Measurements from ENCODE around the gene CD99.
"Not testable (repeated sequence)": the region's sequence is repeated elsewhere in the genome, so short reads cannot be mapped to it uniquely, and the experiment has no call there.

The CD99 gene

DNA sequence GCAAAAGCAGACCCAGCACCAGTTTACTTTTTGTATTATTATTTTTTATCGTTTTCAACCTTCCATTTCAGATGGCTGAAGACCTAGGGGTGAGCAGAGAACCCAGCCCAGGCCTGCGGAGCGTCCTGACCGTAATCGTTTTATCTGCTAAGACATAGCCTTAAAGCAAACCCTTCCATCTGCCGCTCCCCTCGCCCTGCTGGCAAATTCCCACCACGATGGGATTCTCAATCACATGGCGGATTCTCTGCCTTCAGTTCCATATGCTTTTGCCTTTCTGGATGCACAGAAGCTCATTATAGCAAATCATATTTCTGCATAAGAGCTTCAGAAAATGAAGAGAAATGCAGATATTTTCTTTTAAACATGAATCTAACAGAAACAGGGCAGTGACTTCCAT is 42.2 kb downstream of the CD99 start:
- TF ChIP-seq CTCF (IDR thresholded peaks at IDR 0.05; ENCODE audit: insufficient read depth, missing control alignments), result no peak
- FAIRE-seq (no peak), DNase-seq (ENCODE audit: insufficient read length, low spot score) (peak; percentile 34)

DNA sequence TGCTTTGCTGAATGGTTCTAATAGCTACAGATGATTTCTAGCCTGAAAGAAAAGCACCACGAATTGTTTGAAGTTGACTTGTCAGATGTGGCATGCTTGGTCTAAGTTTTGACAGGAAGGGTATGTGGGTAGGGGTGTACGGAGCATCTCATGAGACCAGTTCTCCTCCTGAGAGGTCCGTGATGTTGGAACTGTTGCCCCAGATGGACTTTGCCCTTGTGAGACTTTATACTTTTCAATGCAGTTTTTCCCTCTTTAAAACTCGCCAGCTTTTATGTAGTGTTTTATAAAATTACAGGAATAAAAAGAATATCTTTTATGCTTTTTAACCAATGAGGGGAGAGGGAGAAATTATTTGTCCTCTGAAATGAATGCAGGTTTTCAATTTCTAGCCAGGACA is 44.2 kb downstream of the CD99 start:
- FAIRE-seq (no peak), DNase-seq (ENCODE audit: insufficient read length, low spot score) (no peak)
- TF ChIP-seq CTCF (IDR thresholded peaks at IDR 0.05; ENCODE audit: insufficient read depth, missing control alignments), result no peak

- no peak for DNase-seq (ENCODE audit: insufficient read length, low spot score)
- TF ChIP-seq CTCF (IDR thresholded peaks at IDR 0.05; ENCODE audit: insufficient read depth, missing control alignments), result no peak
- FAIRE-seq, result no peak
These were observed 49.6 kb downstream of the CD99 start for GRCh38 chrX:2740672-2741071.

GRCh38 chrX:2741386-2741785 is 50.3 kb downstream of the CD99 start:
- no peak for DNase-seq (ENCODE audit: insufficient read length, low spot score)
- TF ChIP-seq CTCF (IDR thresholded peaks at IDR 0.05; ENCODE audit: insufficient read depth, missing control alignments), result no peak
- FAIRE-seq, result no peak

DNA sequence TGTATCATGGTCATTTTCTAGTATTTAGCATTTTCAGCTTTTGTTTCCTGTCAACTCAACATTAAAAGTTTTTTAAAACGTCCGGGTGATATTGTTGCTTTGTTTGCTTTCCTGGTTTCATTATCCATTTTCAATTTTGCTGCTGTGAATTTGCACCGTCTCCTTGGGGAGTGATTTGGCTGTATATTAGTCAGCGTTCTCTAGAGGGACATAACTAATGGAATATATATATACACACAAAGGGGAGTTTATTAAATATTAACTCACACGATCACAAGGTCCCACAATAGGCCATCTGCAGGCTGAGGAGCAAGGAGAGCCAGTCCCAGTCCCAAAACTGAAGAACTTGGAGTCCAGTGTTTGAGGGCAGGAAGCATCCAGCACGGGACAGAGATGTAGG is 55.2 kb downstream of the CD99 start:
- not testable (repeated sequence) for FAIRE-seq; DNase-seq (ENCODE audit: insufficient read length, low spot score)

GRCh38 chrX:2748171-2748814 is 57.2 kb downstream of the CD99 start:
- TF ChIP-seq CTCF (IDR thresholded peaks at IDR 0.05; ENCODE audit: insufficient read depth, missing control alignments), result no peak
- FAIRE-seq (no peak), DNase-seq (ENCODE audit: insufficient read length, low spot score) (no peak)

GRCh38 chrX:2748815-2749188 is 57.7 kb downstream of the CD99 start:
- TF ChIP-seq CTCF (IDR thresholded peaks at IDR 0.05; ENCODE audit: insufficient read depth, missing control alignments), result no peak
- FAIRE-seq (no peak), DNase-seq (ENCODE audit: insufficient read length, low spot score) (no peak)

- no peak for TF ChIP-seq CTCF (IDR thresholded peaks at IDR 0.05; ENCODE audit: insufficient read depth, missing control alignments)
- FAIRE-seq (no peak), DNase-seq (ENCODE audit: insufficient read length, low spot score) (no peak)
These were observed 60.2 kb downstream of the CD99 start for GRCh38 chrX:2751291-2751690.

GRCh38 chrX:2751874-2752300 is 60.8 kb downstream of the CD99 start, which contains the start of gene XG:
Gene XG, plus strand, starts transcription at chrX:2752040. Its CDS starts 235 bp downstream, at chrX:2752275.
- FAIRE-seq; DNase-seq (ENCODE audit: insufficient read length, low spot score): not testable (repeated sequence)

GRCh38 chrX:2752441-2752840 is 61.3 kb downstream of the CD99 start:
- FAIRE-seq; DNase-seq (ENCODE audit: insufficient read length, low spot score): not testable (repeated sequence)

DNA sequence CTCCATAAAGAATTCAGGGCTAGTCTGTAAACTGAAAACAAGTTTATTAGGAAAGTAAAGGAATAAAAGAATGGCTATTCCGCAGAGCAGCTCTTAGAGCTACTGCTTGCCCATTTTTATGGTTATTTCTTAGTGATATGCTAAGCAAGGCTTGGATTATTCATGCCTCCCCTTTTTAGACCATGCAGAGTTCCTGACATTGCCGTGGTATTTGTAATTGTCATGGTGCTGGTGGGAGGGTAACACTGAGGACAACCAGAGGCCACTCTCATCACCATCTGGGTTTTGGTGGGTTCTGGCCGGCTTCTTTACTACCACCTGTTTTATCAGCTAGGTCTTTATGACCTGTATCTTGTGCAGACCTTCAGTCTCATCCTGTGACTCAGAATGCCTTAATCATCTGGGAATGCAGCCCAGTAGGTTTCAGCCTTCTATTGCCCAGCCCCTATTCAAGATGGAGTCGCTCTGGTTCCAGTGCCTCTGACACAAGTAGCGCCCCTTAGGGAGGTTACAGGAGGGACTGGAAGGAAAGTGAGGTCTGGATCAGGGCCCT is 64.1 kb downstream of the CD99 start:
- FAIRE-seq; DNase-seq (ENCODE audit: insufficient read length, low spot score): not testable (repeated sequence)

Measured in D721Med (cell line).